GM19372 (cell line): ENCODE data around the gene MAD2L1BP.
"Not testable (repeated sequence)": the region's sequence is repeated elsewhere in the genome, so short reads cannot be mapped to it uniquely, and the experiment has no call there.

Source experiments
- ATAC-seq: cut with Tn5 transposase; IDR thresholded peaks from one replicate; pipeline ENCODE4 v1.9.1; 2021; ENCODE audit warnings: mild to moderate bottlenecking, low read depth, moderate library complexity; ENCODE audit not compliant: unreplicated experiment

Gene MAD2L1BP, protein sequence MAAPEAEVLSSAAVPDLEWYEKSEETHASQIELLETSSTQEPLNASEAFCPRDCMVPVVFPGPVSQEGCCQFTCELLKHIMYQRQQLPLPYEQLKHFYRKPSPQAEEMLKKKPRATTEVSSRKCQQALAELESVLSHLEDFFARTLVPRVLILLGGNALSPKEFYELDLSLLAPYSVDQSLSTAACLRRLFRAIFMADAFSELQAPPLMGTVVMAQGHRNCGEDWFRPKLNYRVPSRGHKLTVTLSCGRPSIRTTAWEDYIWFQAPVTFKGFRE

GRCh38 chr6:43635387-43636307 lies at the start of gene MAD2L1BP:
TSS of gene MAD2L1BP (plus strand) at chr6:43635840. CDS start at chr6:43635876, 36 bp downstream.
- peak; percentile 81 for ATAC-seq

DNA sequence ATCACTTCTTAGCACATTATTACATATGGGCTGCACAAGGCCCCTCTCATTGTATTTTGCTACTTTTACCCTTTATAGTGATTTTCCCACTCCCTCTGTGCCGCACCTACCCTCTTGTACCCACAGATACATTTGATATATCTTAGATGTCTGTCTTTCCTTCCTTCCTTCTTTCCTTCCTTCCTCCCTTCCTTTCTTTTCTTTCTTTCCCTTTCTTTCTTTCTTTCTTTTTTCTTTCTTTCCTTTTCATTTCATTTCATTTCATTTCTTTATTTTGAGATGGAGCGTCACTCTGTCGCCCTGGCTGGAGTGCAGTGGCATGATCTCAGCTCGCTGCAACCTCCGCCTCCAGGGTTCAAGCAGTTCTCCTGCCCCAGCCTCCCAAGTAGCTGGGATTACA lies 47.4 kb upstream of the MAD2L1BP start:
- ATAC-seq, result no peak

DNA sequence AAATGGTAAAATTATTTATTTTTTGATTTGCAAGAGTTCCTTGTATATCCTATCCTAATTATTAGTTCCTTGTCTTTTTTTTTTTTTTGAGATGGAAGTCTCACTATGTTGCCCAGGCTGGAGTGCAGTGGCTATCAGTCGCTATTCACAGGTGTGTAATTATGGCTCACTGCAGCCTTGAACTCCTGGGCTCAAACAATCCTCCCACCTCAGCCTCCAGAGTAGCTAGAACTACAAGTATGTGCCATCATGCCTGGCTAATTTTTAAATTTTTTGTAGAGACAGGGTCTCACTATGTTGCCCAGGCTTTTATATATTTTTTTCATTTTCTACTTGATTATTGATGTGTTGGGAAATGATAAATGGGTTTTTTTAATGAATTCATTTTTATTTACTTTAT lies 46.1 kb upstream of the MAD2L1BP start:
- not testable (repeated sequence) for ATAC-seq

DNA sequence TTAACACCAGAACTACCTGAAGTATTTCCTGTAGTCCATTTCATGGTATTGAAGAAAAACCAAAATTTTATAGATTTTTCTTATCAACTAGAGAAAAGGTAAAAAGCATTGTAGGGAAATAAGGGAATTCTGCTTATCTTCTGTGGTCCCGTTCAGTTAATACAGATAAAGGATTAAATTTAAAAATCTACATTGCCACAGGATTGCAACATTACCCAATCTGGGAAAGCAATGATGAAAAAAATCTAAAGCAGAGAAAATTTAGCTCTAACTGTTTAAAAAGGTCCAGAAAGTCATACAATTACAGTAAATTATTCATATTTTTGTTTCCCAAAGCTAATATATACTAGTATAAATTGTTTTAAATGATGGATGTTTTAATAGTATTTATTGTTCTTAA lies 41.7 kb upstream of the MAD2L1BP start:
- no peak for ATAC-seq

- ATAC-seq, result no peak
Measured at GRCh38 chr6:43600595-43600994, 35.0 kb upstream of the MAD2L1BP start.

DNA sequence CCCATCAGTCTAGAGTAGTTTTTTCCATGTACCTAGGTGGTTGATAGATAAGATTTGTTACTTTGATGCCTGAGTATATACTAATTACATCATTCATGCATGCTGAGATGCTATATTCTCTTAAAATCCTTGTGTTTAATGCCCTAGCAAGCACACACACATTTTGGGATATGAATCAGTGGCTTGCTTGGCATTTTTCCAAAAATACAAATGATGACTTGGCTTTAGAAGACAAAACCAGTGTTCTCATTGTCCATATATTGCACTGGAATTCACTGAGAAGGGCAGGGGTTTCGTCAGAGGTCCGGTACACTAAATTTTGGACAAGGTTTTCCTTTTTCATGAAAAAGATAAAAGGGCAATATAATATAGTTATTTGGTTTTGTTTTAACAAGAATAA lies 31.5 kb upstream of the MAD2L1BP start:
- ATAC-seq, result no peak

DNA sequence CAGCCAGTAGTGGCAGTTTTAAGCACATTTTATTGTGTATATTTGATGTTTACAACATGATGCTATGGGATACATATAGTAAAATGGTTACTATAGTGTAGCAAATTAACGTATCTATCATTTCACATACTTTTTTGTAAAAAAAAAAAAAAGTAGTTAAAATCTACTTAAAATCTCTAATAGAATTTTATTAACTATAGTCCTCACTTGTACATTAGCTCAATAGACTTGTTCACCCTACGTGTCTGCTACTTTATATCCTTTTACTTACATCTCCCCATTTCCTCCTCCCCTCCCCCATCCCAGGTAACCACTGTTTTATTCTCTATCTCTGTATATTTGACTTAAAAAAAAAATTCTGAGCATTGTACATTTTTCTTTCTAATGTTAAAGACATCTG lies 29.6 kb upstream of the MAD2L1BP start:
- no peak for ATAC-seq

- no peak for ATAC-seq
Measured at GRCh38 chr6:43608310-43608763, 27.3 kb upstream of the MAD2L1BP start.

DNA sequence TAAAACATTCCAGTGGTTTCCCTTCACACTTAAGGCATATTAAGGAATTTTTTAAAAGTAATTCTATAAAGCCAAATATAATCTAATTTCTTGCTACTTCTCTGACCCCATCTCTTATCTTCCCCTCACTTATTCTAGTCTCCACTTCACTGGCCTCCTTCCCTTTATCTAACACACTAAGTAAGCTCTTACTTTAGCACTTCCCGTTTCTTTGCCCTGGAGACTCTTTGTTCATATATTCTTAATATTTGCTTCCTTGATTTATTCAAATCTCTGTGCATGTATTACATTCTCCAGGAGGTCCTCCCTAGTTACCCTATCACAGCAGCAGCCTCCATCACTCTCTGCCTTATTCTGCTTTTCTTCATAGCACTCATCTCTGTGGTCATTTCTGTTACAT lies 26.8 kb upstream of the MAD2L1BP start:
- no peak for ATAC-seq

DNA sequence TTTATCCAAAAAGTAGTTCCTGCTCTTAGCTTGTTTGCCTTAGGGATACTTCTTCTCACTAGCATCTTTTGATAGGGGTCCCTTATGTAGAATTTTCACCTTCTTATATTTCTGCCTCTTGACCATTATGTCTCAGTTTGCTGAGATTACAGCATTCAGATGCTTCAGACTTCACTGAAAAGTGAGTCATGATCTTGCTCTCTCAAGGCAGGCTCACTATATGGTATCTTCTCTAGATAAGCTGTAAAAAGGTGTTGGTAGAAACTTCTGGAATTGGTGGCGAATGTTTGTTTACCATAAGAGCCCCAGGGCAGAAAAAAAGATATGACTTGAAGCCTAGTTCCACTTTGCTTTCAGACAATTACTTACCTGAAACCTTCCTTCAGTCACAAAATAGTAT lies 26.2 kb upstream of the MAD2L1BP start:
- ATAC-seq, result no peak

DNA sequence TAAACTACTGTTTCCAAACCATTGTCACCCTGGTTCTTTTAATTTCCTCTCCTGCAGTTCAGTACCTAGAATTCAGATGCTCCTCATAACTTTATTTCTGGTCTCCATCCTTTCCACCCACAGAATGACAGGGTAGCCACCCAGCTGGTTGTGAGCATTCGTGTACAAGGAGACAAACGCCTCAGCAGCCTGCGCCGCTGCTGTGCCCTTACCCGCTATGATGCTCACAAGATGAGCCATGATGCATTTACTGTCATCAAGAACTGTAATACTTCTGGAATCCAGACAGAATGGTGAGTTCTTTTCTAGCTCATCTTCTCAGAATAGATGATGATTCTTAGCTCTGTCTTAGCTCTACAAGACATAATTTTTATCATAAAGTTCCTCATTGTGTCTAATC lies 25.2 kb upstream of the MAD2L1BP start:
- ATAC-seq, result no peak

DNA sequence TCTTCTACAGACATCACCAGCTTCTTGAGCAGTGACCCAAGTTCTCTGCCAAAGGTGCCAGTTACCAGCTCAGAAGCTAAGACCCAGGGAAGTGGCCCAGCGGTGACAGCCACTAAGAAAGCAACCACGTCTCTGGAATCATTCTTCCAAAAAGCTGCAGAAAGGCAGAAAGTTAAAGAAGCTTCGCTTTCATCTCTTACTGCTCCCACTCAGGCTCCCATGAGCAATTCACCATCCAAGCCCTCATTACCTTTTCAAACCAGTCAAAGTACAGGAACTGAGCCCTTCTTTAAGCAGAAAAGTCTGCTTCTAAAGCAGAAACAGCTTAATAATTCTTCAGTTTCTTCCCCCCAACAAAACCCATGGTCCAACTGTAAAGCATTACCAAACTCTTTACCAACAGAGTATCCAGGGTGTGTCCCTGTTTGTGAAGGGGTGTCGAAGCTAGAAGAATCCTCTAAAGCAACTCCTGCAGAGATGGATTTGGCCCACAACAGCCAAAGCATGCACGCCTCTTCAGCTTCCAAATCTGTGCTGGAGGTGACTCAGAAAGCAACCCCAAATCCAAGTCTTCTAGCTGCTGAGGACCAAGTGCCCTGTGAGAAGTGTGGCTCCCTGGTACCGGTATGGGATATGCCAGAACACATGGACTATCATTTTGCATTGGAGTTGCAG lies 21.8 kb upstream of the MAD2L1BP start:
- ATAC-seq, result no peak

DNA sequence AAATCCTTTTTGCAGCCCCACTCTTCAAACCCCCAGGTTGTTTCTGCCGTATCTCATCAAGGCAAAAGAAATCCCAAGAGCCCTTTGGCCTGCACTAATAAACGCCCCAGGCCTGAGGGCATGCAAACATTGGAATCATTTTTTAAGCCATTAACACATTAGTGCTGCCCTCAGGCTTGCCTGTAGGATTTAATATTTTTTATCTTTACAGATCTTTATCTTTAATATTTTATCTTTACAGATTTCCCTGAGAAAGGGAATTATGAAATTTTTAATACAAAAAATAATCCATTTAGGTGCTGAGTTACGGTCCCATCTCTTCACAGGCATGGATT lies 21.3 kb upstream of the MAD2L1BP start:
- no peak for ATAC-seq

DNA sequence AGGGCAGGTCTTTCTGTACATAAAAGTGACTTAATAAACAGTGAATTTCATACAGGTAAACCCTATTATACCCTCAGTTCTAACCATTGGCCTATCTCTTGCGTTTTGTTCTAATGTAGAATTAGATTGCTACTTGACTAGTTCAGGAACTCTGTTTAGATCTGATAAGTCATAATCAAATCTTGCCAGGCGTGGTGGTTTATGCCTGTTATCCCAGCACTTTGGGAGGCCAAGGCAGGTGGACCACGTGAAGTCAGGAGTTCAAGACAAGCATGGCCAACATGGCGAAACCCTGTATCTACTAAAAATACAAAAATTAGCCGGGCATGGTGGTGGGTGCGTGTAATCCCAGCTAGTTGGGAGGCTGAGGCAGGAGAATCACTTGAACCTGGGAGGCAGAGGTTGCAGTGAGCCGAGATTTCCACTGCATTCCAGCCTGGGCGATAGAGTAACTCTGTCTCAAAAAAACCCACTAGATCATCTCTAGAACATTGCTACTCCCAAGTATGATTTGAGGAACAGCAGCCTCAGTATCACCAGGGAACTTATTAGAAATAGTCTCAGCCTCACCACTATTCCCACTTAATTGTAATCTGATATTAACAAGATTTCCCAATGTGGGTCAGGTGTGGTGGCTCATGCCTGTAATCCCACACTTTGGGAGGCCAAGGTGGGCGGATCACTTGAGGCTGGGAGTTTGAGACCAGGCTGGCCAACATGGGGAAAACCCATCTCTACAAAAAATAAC lies 18.7 kb upstream of the MAD2L1BP start:
- no peak for ATAC-seq

DNA sequence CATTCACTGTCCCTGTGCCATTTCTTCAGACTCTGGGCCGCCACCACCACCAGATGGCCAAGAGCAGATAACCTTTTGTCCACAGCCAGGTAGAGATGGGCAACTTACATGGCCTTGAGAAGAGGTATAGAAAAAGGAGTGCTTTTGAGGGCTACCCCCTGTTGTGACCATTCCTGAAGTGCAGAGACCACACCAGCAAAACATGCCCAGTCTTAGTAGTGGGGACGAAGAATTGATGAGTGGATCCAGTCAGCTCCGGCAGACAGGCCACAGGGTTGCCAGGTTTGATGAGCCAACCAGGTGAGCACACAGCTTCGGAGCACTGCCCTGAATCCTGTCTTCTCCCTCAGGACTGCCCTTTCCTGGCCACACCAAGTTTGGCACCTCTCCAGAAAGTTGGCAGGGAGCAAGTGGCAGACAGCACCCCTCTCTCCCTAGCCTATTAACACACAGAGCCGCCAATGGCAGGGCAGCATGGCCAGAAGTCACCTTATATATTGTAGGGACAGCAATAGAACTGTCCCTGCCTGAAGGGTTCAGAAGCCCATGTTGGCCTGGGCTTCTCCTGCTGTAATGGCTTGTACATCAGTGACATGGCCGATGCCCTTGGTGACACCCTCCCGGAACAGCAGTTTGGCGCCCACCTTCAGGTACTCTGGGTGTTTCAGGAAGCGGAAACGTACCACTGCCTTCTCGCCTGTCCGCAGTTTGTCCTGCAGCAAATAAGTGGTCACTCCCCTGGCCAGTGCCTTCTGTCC lies 14.4 kb upstream of the MAD2L1BP start:
- no peak for ATAC-seq

GRCh38 chr6:43621836-43622180 lies 13.8 kb upstream of the MAD2L1BP start:
- no peak for ATAC-seq

DNA sequence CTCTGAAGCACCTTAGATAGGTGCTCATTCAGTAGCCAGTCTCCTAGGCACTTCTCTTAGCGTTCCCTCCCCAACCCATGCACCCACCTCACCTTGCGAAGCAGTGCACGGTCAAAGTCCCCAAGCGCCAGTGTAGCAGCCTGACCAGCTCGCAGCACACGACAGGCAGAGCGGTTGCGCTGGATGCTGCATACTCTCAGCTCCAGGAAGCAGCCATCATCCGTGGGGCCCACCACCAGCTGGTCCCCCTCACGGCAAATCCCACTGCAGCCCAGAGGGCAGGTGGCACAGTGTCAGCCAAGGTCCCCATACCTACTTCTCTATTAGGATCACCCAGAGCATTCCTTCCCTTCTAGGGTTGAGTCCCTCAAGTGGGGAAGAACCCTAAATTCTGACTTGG lies 13.1 kb upstream of the MAD2L1BP start:
- ATAC-seq, result no peak

DNA sequence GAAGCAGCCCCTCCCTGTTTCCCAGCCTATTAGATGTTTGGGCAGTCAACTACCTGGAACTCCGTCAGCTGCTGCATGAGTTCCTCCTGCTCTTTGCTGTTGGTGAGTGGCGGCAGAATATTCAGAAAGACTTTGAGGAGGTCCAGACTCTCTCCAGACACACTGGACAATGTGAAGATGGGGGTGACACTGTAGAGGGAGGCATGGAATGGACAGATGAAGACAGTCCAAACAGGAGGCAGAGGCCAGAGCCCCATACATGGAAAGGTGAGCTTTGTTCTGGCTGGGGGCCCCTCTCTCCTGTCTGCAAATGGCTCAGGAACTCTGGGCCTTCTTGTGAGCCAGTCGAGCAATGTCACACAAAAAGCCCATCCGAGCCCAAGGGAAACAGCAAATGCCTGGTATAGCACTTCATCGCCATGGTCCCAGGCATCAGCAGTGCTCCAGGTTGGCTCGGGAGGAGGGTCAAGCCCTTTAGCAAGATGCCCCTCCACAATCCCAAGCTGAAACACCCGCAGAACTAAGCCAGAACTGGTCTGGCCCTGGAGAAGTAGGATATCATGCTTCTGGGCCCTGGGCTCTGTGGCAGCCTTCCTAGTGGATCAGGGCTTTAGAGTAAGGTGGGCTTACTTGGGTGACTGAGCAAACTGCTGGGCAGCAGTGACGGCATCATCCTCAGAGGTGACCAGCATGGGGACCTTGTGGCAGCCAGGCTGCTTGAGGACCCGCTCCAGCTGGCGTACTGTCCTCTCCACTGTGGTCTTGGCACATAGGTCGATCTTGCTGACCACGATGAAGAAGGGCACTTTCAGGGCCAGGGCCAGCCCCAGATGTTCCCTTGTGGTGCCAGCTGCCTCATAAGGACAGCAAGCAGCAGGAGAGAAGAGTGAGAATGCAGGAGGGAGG lies 11.5 kb upstream of the MAD2L1BP start:
- no peak for ATAC-seq

DNA sequence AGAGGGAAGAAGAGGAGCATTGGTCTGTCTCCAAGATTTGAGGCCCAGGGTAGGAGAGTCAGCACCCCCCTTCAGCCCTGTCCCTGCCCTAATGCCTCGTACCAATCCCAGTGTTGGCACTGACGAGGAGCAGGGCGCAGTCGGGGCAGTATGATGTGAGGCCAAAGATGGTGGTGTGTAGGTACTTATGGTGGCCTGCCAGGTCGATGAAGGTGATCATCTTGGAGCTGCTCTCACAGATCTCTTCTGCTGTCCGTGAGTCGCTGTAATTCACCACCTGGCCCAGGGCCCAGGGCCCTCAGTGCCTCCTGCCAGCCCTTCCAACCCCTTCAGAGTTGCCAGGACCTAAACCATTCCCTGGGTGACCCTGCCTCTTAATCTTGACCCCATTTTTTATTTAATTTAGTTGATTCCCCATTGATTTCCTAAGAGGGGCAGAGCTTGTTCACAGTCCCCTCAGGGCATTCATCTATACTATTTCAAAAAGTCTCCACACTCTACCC lies 10.8 kb upstream of the MAD2L1BP start:
- ATAC-seq, result no peak
